ENCODE results near the gene GALM.

Gene GALM

GRCh38 chr2:38775097-38775920 is 109.4 kb downstream of the GALM start:
- no peak for DNase-seq (ENCODE audit: low spot score)

GRCh38 chr2:38775921-38776225 is 110.0 kb downstream of the GALM start:
- no peak for DNase-seq (ENCODE audit: low spot score)

DNA sequence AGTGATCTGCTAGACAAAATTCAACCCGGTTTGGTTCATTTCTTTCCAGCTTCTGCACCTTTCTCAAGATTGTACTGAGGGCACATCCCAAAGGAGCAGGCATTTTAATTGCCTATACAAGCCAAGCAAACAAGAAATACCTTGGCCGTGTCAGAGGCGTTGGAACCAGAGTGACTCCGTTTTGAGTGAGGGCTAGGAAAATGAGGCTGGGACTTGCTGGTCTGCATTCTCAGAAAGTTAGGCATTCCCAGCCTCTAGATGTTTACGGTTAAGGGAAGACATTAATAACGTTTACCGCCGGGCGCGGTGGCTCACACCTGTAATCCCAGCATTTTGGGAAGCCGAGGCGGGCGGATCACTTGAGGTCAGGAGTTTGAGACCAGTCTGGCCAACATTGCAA is 110.6 kb downstream of the GALM start:
- DNase-seq (ENCODE audit: low spot score), result no peak

- no peak for DNase-seq (ENCODE audit: low spot score)
Observed at GRCh38 chr2:38778687-38779082, 112.8 kb downstream of the GALM start.

- DNase-seq (ENCODE audit: low spot score), result no peak
Observed at GRCh38 chr2:38783586-38783985, 117.7 kb downstream of the GALM start.

All from GM03348 (cell line).